ENCODE results near the gene PLXNA2. TPM values are rescaled to one million over a fixed set of nuclear protein-coding genes. Genes with fewer than 3 reads are reported as not detected.

PLXNA2 gene
- total and polyA plus RNA-seq, 2 of the 4 experiments (the other 2 are of a cell fraction): 0.72 to 1.1 TPM

- in situ Hi-C loops (cut with MboI; ENCODE audit: low sequenced_read_pairs): no loop called here
- no peak overlapping the region for H3K27ac ChIP-seq (ENCODE audit: insufficient read depth, low read length)
Observed at GRCh38 chr1:208025031-208025430, 219.2 kb downstream of the PLXNA2 start.

More at GRCh38 chr1:208025031-208025430, 219.2 kb downstream of the PLXNA2 start:
- no peak overlapping the region for H3K4ac ChIP-seq (ENCODE audit: low read depth, low read length)
- no peak overlapping the region for H3K18ac ChIP-seq (ENCODE audit: low read depth, low read length)
- H3K36me3 ChIP-seq (ENCODE audit: control insufficient read depth, insufficient read depth, low read length): no peaks in the 10 kb centered on the region
- no TSS peak for BruUV-seq (replicated peaks)
- H2BK120ac ChIP-seq (ENCODE audit: low read depth, low read length): no peak overlapping the region
- no peak for ATAC-seq (ENCODE audit: low read depth)
- no peak overlapping the region for H2AK9ac ChIP-seq (replicated peaks; ENCODE audit: low read depth, low read length, poor library complexity)
- intact Hi-C loops (cut with micrococcal nuclease): no loop called here
- H3K79me1 ChIP-seq (ENCODE audit: low read depth in 1 of 2, low read length in 2 of 2): no peaks in the 10 kb centered on the region
- POLR2A ChIA-PET (ENCODE audit: unreplicated experiment): no interaction called here
- no peak overlapping the region for H2AFZ ChIP-seq (replicated peaks; ENCODE audit: low read length, poor library complexity)
- H3K4me1 ChIP-seq (ENCODE audit: control insufficient read depth, insufficient read depth, low read length): peaks cover 2% of the 10 kb centered on the region; the same call in 1 of the 2 replicates
- H3K9ac ChIP-seq (ENCODE audit: low read depth, low read length): no peak overlapping the region
- WGBS, 2 experiments (ENCODE audit: extremely low coverage in 2 of 2, insufficient read length in 1 of 2): 54% methylated on average over 4 of the region's 7 CpGs; no CpG with 5 or more reads in 1 of the 2 experiments
- no peak overlapping the region for H3K23ac ChIP-seq (ENCODE audit: low read depth, low read length)
- DNase-seq: no peak
- no peak overlapping the region for H4K91ac ChIP-seq (ENCODE audit: insufficient read depth, low read depth, low read length)
- H3K56ac ChIP-seq (ENCODE audit: extremely low read depth, insufficient read depth, low read length): no peak overlapping the region
- H3K14ac ChIP-seq (replicated peaks; ENCODE audit: low read depth, low read length): no peak overlapping the region
- no peak overlapping the region for H4K8ac ChIP-seq (ENCODE audit: low read depth in 2 of 2, low read length in 2 of 2)
- no peak overlapping the region for H2BK5ac ChIP-seq (ENCODE audit: low read depth, low read length, poor library complexity, severe bottlenecking)
- H2BK15ac ChIP-seq (ENCODE audit: low read depth, low read length): no peak overlapping the region
- TF ChIP-seq MXI1 (IDR thresholded peaks at IDR 0.05; ENCODE audit: borderline replicate concordance, low read depth, low read length) (no peak), RCOR1 (IDR thresholded peaks at IDR 0.05; ENCODE audit: insufficient replicate concordance, low read length) (no peak), SMC3 (IDR thresholded peaks at IDR 0.05; ENCODE audit: low read depth, low read length) (no peak), CTCF (conservative IDR thresholded peaks at IDR 0.05; ENCODE audit: low read depth, low read length) (no peak), USF2 (IDR thresholded peaks at IDR 0.05; ENCODE audit: low read depth, low read length) (no peak), FOS (IDR thresholded peaks at IDR 0.05; ENCODE audit: low read depth, low read length) (no peak)
- H3K27me3 ChIP-seq (ENCODE audit: control insufficient read depth, insufficient read depth, low read length): no peaks in the 10 kb centered on the region
- no peak overlapping the region for H4K5ac ChIP-seq (ENCODE audit: low read depth, low read length)
- dilution Hi-C loops (cut with HindIII; ENCODE audit: low sequenced_read_pairs, unreplicated experiment): no loop called here
- CTCF ChIA-PET: interaction anchor here (0.7 to 7.8 kb wide), 3 partner anchors 27 to 1204 kb away, joined by 3 to 158 read pairs (median 3); partner anchors contain the start of gene PLXNA2
- no peaks in the 10 kb centered on the region for H3K9me3 ChIP-seq (ENCODE audit: control insufficient read depth, insufficient read depth, low read length)
- H3K4me3 ChIP-seq (ENCODE audit: insufficient read depth, low read depth, low read length): no peak overlapping the region
- no peak overlapping the region for H2BK20ac ChIP-seq (ENCODE audit: low read depth, low read length)
- H4K20me1 ChIP-seq (ENCODE audit: insufficient read depth, low read length): no peaks in the 10 kb centered on the region
- no peak overlapping the region for H3K4me2 ChIP-seq (ENCODE audit: low read depth, low read length)
- no peak overlapping the region for H2AK5ac ChIP-seq (ENCODE audit: low read depth, low read length)
- H3K9me1 ChIP-seq (ENCODE audit: insufficient read depth, low read length): peaks cover 4% of the 10 kb centered on the region; the same call in 1 of the 2 replicates
